GM21360 (cell line): ENCODE measurements around the gene SHISA8.

Experiments
- ATAC-seq: cut with Tn5 transposase; IDR thresholded peaks from one replicate; pipeline ENCODE4 v1.9.1; 2021; ENCODE audit warnings: mild to moderate bottlenecking, moderate library complexity; ENCODE audit not compliant: unreplicated experiment

SHISA8 gene

DNA sequence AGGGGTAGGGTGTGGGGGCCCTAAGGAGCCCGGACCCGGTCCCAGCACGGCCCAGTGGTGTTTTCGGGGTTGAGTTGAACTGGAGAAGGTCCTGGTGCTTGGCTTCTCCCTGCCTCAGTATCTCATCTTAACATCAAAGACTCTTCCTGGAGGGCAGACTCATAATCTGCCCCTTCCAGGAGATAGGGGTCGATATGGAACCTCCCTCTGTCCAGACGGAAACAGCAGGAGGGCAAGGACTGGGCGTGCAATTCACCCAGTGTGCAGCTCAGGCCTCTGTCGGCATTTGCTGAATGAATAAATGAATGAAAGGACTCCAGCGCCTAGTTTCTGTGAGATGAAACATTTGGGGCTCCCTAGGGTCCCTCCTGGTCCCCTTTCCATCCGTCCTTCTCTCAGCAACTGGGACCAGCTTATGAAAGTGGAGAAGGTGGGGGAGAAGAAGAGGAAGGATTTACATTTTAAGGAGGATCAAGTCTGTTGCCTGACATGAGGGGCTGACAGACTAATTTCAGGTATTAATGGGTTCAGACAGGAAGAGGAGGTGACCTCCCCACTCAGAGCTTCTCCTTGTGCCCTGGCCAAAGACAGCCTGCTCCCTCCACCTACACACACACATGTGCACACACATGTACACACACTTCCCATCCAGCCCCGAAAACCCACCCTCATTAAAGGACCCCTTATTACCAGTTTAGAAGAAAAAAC lies 1.1 kb upstream of the SHISA8 start:
- ATAC-seq: no peak

DNA sequence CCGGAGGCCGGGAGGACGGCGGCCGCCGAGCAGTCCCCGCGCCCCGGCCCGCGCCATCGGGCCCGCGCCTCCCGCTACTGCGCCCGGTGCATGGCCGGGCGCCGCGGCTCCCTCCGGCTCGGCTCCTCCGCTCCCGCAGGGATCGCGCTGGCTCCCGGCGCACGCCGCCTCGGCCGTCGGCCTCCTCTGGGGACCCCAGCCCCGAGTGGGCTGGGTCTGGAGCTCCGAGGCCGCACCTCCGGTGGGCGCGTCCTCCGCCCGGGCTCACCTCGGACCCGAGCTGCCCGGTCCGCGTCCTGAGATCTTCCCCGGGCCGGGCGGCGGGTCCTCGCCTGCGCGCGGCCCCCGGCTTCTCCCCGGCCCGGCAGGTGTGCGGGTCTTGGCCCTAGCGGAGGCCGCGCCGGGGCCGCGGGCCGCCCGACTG lies 251 bp downstream of the SHISA8 start:
- ATAC-seq: no peak

DNA sequence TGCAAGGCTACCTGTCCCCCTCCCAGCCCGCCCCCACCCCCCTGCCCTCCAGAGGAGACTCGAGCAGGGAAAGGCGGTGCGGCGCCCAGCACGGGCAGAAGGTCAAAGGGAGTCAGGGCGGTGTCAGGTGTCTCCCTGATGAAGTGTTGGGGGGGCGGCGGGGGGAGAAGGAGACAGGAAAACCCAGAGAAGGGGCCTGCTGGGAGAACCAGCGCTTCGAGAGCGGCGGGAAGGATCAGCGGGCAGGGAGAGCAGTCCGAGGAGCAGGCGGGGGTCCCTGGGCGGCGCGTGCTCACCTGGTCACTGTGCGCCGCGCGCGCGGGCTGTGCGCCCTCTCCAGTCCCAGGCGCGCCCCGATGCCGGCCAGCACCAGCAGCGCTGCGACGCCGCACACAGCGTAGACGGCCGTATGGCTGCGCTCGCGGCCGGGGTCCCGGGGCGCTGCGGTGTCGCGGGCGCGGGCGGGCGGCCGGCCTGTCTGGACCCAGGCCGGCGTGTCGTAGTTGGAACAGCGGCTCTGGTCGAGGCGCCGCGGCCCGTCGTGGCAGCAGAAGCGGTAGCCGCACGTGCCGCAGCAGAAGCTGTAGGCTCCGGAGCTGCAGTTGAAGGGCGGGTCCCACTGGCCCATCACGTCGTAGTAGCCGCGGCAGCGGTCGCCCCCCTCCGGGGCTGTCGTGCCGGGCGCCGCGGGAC lies 886 bp downstream of the SHISA8 start:
- no peak for ATAC-seq

DNA sequence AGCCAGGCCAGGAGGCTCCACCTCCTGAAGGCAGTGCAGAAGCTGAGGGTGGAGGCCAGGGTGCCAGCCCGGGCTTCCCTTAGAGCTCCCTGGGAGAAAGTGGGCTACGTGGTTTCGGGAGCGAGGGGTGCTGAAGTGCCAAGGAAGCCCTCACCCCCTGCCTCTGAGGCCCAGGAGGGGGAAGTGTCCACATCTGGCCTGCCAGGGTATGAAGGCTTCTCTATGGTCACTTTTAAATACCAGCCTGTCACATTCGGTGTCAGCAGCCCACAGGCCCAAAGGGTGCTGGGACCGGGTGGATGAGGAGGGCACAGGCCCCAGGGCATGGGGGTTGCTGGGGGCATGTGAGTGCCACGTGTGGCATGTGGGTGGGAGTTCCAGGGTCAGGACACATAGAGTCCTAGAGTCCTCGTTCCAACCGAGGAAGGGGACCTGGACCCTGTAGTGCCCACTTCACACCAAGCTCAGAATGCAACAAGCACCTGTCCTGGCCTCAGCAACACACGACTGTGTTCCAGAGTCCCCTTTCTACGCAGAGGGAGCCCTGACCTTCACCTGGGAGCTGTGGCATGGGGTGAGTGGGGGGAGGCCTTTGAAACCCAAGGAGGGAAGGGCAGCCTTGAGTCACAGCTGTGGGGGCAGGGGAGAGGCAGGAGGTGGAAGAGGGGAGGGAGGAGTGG lies 1.7 kb downstream of the SHISA8 start:
- no peak for ATAC-seq

DNA sequence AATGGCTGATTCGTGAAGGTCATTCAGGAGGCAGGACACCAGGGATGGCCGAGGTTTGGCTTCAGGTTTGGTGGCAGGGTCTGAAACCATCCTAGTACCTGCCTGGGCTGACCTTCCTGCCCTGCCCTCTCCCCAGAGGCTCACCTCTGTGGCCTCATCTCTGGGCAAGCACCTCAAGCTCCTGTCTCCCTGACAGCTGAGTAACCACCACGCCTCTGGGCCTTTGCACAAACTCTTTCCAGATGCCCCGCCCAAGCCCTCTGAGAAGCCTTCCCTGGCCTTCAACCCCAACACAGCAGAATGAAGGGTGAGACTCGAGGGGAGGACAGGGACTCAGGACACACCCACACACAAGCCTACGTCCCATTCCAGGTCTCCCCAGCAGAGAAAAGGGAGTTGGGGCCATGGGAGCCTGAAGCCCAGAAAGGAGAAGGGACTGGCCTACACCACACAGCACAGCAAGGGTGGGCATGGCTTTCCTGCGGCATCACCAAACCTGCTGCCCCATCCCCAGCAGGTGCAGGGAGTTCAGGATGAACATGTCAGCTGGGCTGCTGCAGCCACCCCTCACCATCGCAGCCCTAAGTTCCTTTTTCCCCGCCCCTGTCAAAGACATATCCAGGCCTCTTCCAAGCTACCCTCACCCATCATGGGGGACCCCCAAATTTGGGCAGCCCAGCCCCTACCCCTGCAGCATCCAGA lies 2.4 kb downstream of the SHISA8 start:
- ATAC-seq: no peak

DNA sequence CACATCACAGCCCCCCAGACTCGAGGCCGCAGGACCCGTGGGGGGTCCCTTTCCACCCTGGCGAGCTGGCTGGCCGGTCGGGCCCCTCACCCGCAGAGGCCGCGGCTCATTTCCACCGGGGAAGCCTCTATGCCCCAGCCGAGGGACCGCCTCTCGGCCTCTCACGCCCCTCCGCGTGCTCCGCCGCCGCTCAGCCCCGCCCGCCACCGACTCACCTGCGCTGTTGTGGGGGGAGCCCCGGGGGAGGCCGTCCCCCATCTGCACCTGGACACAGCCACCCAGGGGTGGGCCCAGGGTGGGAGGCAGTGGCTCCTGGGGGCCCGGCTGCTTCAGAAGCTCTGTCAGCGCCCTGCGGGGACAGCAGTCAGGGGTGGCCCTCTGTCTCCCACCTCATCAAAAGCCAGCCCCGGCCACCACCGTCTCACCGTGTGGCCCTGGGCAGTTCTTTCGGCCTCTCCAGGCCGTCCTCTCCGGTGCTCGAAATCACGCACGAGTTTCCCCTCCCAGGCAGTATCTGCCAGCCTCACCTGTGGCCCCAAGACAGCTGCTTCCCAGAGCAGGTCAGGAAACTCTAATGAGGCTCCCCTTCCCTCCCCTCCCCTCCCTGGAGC lies 3.8 kb downstream of the SHISA8 start:
- ATAC-seq: no peak

DNA sequence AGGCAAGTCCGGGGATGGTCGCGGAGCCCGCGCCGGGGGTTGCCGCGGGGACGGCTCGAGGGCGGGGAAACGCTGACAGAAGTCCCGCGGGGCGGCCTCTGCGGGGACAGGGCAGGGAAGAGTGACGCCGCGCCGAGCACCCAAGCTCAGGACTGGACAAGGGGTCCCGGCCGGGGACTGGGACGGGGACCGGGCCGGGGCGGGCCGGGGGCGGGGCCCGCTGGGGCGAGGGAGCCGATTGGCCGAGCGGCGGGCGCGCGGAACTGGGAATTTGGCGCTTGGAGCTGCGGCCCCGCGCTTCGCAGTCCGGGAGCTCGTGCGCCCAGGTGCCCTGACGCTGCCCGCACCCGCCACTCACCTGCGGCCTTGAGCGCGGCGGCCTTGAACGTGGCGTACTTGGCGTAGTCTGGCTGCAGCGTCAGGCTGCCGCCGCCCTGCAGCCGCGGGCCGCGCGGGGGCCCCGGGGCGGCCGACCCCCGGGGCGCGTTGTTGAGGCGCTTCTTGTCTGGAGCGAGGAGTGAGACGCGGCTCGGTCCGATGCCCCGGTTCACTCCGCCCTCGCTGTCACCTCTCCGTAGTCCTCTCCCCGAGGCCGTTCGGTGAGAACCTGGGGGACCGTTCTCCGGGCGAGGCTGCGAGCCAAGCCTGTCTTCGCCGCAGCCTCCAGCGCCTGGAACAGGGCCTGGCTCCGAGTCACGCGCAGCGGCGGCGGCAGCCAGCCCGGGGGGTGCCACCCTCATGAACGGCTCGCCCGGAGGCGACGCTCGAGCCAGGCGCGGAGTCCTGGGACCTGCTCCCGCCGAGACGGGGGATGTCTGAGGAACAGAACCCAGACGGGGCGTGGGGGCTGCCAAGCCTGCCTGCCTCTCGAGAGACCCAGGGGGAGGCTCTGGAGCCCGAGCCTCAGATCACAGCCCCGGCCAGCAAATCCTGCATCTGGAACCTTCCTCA lies 4.5 kb downstream of the SHISA8 start:
- no peak for ATAC-seq

DNA sequence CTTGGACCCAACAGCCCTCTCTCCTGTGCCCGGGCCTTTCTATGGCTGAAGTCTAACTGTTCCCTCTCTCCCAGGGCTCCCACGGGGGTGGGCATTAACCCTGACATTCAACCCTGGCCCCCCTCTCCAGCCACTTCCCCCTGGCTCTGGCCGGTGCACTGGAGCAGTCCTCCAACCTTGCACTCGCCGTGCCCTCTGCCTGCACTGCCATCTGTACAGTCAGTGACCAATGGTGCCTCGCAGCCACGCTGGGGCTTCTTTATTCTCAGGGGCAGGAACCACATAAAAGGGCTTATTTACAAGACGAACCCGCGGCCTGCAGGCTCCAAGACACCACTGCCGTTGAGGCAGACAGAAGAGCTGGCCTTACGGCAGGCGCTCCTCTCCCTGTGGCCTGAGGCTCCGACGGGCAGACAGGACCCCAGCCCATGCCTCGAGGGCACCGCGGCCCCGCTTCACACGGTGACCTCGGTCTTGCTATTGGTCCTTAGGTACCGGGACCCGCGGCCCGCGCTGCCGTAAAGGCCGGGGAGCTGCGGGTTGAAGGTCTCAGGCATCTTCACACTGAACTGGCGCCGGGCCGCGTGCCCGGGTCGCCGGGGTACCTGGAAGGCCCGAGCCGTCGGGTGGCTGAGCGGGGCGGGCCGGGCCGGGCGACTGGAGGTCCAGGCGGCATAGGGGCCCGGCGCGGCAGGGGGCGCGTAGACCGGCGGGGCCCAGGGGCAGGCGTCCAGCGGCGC lies 5.4 kb downstream of the SHISA8 start:
- no peak for ATAC-seq

DNA sequence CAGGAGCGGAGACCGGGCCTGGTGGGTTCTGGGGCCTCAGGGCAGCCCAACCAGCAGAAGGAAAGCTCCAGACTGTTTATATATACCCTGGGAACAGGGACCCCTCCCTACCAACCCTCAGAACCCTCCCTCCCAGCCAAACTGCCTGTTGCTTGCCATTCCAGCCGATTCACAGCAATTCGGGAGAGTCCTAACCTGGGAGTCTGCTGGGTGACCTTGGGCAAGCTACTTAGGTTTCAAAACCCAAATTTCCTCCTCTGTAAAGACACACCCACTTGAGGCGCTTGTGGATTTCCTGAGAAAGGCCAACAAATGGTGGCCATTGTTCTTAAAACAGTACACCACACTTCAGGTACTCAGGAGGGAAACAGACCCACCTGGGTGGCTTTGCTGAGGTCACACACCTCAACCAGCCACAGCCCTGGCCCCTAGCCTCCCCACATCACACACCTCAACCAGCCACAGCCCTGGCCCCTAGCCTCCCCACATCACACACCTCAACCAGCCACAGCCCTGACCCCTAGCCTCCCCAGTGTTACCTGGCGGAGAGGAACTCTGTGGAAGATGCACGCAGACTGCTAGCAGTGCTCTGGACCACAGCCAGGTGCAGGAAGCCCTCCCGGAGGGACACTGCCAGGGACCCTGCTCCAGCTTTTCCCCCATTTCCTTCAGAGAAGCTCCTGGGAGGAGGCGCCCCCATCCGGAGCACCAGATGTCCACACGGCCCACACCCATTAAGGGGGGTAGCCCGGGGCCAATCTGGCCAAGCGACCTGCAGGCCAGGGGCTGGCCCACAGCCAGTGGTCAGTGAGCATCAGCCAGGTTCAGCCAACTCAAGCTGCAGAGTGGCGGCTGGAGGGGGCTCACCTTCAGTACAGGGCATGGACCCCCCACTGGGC lies 6.2 kb downstream of the SHISA8 start:
- no peak for ATAC-seq

DNA sequence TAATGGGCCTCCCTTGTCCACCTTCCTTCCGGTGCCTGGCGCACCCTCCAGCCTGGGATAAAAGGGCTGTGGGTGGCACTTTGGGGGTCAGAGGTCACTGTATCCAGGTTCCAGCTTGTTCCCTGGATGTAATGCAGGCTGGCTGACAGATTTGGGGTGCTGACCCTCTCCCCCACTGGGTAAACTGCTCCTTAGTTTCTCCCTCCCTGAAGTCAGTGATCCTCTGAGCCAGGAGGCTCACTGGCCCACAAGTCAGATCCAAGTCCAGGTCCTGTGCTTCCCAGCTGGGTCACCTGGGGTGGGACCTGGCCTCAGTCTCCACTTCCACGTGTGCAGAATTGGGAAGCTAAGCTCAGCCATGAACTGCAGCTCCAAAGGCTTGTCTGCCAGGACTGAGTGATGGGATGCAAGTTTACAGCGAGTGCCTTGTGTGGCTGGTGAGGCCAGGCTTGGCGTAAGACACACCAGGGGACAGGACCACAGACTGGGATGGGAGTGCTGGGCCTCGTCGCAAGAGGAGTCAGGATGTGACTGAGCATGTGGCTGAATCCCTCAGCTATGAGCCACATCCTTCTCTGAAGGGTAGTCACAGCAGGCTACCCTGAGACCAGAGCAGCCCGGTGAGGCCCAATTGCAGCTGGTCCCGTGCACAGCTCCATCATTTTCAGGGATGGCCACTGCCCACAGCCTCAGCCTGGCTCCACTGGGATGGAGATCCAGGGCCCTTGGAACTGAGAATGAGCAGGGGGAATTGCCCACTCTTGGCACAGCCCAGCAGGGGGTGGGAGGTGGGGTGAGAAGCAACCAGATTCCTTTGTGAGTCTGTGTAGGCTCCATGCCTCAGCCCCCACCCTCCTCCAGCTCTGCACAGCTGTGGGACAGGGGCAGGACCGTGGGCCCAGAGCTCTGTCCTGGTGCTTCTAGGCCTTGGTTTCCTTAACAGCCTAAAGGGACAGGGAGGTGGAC lies 7.2 kb downstream of the SHISA8 start:
- ATAC-seq: no peak

DNA sequence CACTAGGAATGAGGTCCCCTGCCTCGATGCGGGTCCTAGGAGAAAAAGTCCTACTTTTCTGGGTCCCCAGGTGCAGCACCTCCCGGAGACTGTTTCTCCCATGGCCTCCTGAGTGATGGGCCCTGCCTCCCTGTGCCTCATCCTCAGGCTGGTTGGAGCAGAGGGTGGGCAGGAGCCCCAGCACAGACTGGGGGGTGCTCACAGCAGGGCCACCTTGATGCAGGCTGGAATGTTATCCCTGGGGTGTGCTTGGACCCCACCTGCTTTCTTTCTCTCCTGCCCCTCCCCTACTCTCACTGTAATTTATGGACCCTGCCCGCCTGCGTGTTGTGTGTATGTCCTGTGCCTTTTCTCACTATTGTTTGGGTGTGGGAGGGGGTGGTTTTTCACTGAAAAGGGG lies 8.1 kb downstream of the SHISA8 start:
- no peak for ATAC-seq

DNA sequence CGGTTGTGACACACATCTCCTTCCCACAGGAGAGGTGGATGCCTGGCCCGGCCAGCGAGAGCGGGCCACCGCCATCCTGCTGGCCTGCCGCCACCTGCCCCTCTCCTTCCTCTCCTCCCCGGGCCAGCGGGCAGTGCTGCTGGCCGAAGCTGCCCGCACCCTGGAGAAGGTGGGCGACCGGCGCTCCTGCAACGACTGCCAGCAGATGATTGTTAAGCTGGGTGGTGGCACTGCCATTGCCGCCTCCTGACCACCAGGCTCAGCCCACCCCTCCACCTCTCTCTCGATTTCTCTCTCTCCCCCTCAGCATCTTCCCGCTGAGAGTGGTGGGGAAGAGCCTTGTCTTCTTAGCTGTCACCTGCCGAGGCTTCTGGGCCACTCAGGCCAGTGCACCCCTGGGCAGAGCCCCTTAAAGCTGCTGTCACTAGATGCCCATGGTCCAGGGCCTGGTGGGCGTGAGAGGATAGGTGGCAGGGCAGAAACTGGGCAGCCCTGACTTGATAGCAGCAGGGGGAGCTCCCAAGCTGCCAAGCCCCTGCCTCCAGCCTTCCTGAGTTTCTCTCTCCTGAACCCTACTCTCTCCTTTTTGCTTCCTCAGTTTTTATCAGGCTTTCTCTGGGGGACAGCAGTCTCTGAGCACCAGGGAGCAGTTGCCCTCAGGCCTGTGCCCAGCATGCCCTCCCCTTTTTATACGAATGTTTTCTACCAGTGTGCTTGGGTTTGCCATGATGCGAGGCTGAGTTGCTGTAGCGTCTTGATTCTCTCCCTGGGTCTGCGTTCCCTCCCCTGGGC lies 9.3 kb downstream of the SHISA8 start:
- no peak for ATAC-seq

DNA sequence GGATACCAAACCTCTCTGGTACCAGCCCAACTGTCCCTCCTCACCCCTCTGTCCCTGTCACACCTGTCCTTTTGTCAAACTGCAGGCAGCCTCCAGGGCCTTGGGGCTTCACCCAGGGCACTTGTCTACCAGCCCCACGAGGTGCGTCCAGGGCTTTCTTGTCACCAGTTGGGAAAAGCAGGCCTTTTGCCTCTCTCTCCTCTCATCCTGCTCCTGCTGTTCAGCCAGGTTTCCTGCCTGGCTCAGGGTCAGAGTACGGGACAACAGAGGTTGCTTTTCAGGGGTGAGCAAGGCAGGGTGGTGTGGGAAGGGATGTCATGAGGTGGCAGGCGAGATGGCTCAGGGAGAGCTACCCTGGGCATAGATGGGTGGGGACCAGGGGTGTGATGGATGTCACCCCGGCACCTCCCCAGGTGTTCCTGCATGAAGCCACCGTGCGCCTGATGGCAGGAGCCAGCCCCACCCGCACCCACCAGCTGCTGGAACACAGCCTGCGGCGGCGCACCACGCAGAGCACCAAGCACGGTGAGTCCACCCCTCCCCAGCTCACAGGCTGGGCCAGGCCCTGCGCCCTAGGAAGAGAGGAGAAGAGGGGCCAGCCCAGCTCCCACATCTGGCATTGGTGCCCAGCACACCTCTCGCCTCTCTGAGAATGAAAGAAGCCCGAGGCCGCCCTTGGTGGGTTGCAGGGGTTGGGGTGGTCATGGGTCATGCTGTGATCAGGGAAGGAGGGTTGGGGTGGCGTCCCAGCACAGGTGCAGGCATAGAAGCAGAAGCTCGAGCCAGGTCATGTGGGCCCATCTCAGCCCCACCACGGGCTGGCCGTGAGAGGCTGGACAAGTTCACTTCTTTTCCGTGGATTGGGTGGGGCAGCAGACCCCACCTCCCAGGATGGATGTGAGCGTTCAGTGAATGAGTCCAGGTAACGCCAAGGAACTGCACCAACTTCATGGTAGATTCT lies 10.1 kb downstream of the SHISA8 start:
- no peak for ATAC-seq

DNA sequence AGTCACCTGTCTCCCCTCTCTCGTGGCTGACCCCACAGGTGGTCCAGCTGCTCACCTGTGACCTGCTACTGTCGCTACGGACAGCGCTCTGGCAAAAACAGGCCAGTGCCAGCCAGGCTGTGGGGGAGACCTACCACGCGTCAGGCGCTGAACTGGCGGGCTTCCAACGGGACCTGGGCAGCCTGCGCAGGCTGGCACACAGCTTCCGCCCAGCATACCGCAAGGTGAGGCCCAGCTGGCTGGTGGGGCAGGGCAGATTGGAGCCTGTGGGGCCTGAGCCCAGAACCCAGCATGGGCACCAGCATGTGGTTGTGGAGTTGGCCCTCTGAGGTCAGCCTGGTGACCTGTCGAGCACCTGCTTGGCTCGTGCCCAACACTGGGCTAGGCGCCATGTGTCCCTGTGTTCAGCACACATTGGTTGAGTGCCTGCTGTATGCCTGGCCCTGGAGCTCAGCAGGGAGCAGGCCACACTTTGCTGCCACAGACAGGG lies 11.9 kb downstream of the SHISA8 start:
- ATAC-seq: no peak

DNA sequence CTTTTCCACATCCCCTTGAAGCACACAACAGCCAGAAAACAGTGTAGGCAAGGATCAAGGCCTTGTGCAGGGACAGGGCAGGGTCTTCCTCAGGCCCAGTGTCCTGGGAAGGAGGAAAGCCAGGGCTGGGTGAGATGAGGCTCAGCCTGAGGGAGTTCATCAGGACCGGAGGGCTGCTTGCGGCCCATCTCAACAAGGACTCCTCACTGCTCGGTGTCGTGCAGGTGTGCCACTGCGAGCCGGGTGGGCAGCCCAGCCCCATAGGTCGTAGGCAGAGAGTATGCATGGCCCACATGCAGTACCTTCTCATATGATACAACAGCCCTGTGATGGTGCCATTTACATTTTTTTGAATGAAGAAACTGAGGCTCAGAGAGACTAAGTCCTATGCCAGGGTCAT lies 12.9 kb downstream of the SHISA8 start:
- no peak for ATAC-seq
